ENCODE data around the gene TUG1.

Gene TUG1

DNA sequence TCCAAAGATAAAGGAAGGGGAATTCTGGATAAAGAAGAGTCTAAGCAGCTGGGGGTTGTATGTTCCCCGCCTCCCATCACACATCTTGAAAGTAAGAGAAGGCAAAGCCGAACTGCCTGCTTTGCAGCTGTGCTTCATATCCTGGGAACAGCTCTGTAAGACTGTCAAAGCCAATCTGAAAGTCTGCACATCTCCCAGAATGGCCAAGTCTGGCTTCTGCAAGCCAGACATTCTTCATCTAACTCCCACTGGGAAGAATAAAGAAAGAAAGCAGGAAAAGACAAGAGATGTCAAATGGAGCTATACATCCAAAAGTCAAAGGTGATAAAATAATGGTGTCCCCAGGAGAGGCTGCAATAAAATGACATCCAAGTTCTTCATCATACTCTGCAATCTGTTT, 15.9 kb upstream of the TUG1 start:
- no peaks in the 10 kb centered on the region for H3K4me1 ChIP-seq (ENCODE audit: insufficient read depth, low read length, severe bottlenecking)
- no peaks in the 10 kb centered on the region for H3K9me3 ChIP-seq (ENCODE audit: low read length)
- no peaks in the 10 kb centered on the region for H3K79me2 ChIP-seq (ENCODE audit: insufficient read depth, low read length)
- H3K9me2 ChIP-seq (ENCODE audit: low read depth, low read length): no peaks in the 10 kb centered on the region
- H3K9ac ChIP-seq (ENCODE audit: low read length): no peak overlapping the region
- peaks cover 69% of the 10 kb centered on the region for H3K36me3 ChIP-seq (ENCODE audit: insufficient read depth, low read length)
- no peak overlapping the region for H3K4me3 ChIP-seq (ENCODE audit: low read depth, low read length, poor library complexity, severe bottlenecking)
- TF ChIP-seq EZH2 (IDR thresholded peaks at IDR 0.05; ENCODE audit: borderline replicate concordance, low read length): no peak
- TF ChIP-seq, protein P1, sequence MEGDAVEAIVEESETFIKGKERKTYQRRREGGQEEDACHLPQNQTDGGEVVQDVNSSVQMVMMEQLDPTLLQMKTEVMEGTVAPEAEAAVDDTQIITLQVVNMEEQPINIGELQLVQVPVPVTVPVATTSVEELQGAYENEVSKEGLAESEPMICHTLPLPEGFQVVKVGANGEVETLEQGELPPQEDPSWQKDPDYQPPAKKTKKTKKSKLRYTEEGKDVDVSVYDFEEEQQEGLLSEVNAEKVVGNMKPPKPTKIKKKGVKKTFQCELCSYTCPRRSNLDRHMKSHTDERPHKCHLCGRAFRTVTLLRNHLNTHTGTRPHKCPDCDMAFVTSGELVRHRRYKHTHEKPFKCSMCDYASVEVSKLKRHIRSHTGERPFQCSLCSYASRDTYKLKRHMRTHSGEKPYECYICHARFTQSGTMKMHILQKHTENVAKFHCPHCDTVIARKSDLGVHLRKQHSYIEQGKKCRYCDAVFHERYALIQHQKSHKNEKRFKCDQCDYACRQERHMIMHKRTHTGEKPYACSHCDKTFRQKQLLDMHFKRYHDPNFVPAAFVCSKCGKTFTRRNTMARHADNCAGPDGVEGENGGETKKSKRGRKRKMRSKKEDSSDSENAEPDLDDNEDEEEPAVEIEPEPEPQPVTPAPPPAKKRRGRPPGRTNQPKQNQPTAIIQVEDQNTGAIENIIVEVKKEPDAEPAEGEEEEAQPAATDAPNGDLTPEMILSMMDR (IDR thresholded peaks at IDR 0.05; ENCODE audit: low read length): no peak
- H4K20me1 ChIP-seq (ENCODE audit: insufficient read depth, low read length): no peaks in the 10 kb centered on the region
- no peak overlapping the region for H2AFZ ChIP-seq (ENCODE audit: low read length)
- no peaks in the 10 kb centered on the region for H3K27me3 ChIP-seq (ENCODE audit: insufficient read depth, low read length)
- H3K27ac ChIP-seq (ENCODE audit: low read depth, low read length, poor library complexity, severe bottlenecking): no peak overlapping the region
- no peaks in the 10 kb centered on the region for H3F3A ChIP-seq (ENCODE audit: insufficient read depth, low read length)
- no peak overlapping the region for H3K4me2 ChIP-seq (ENCODE audit: low read length)

- H3K36me3 ChIP-seq (ENCODE audit: insufficient read depth, low read length): peaks cover 55% of the 10 kb centered on the region; the same call in 1 of the 2 replicates
- no peak overlapping the region for H3K4me2 ChIP-seq (ENCODE audit: low read length)
- TF ChIP-seq, protein P1 (IDR thresholded peaks at IDR 0.05; ENCODE audit: low read length): no peak
- TF ChIP-seq EZH2 (IDR thresholded peaks at IDR 0.05; ENCODE audit: borderline replicate concordance, low read length): no peak
- no peaks in the 10 kb centered on the region for H3F3A ChIP-seq (ENCODE audit: insufficient read depth, low read length)
- H2AFZ ChIP-seq (ENCODE audit: low read length): no peak overlapping the region
- no peaks in the 10 kb centered on the region for H4K20me1 ChIP-seq (ENCODE audit: insufficient read depth, low read length)
- H3K4me3 ChIP-seq (ENCODE audit: low read depth, low read length, poor library complexity, severe bottlenecking): no peak overlapping the region
- no peaks in the 10 kb centered on the region for H3K9me3 ChIP-seq (ENCODE audit: low read length)
- H3K27ac ChIP-seq (ENCODE audit: low read depth, low read length, poor library complexity, severe bottlenecking): no peak overlapping the region
- H3K4me1 ChIP-seq (ENCODE audit: insufficient read depth, low read length, severe bottlenecking): no peaks in the 10 kb centered on the region
- H3K9ac ChIP-seq (ENCODE audit: low read length): no peak overlapping the region
- no peaks in the 10 kb centered on the region for H3K9me2 ChIP-seq (ENCODE audit: low read depth, low read length)
- no peaks in the 10 kb centered on the region for H3K27me3 ChIP-seq (ENCODE audit: insufficient read depth, low read length)
- H3K79me2 ChIP-seq (ENCODE audit: insufficient read depth, low read length): no peaks in the 10 kb centered on the region
These were observed 13.9 kb upstream of the TUG1 start for GRCh38 chr22:30955153-30955552.

- H2AFZ ChIP-seq (ENCODE audit: low read length): no peak overlapping the region
- no peak overlapping the region; the same call in 1 of the 2 replicates for H3K4me2 ChIP-seq (ENCODE audit: low read length)
- H3K4me3 ChIP-seq (ENCODE audit: low read depth, low read length, poor library complexity, severe bottlenecking): no peak overlapping the region
- H3K9ac ChIP-seq (ENCODE audit: low read length): no peak overlapping the region
- H3K27me3 ChIP-seq (ENCODE audit: insufficient read depth, low read length): no peaks in the 10 kb centered on the region
- TF ChIP-seq EZH2 (IDR thresholded peaks at IDR 0.05; ENCODE audit: borderline replicate concordance, low read length): no peak
- TF ChIP-seq, protein P1 (IDR thresholded peaks at IDR 0.05; ENCODE audit: low read length): no peak
- H3K27ac ChIP-seq (ENCODE audit: low read depth, low read length, poor library complexity, severe bottlenecking): no peak overlapping the region
- no peaks in the 10 kb centered on the region for H3F3A ChIP-seq (ENCODE audit: insufficient read depth, low read length)
- no peaks in the 10 kb centered on the region for H4K20me1 ChIP-seq (ENCODE audit: insufficient read depth, low read length)
- H3K36me3 ChIP-seq (ENCODE audit: insufficient read depth, low read length): peaks cover 32% of the 10 kb centered on the region
- H3K9me2 ChIP-seq (ENCODE audit: low read depth, low read length): no peaks in the 10 kb centered on the region
- H3K4me1 ChIP-seq (ENCODE audit: insufficient read depth, low read length, severe bottlenecking): peaks cover 13% of the 10 kb centered on the region
- peaks cover 5% of the 10 kb centered on the region for H3K79me2 ChIP-seq (ENCODE audit: insufficient read depth, low read length)
- peaks cover 20% of the 10 kb centered on the region for H3K9me3 ChIP-seq (ENCODE audit: low read length)
These were observed 4.2 kb upstream of the TUG1 start for GRCh38 chr22:30964858-30965257.

Data from OCI-LY1 (cell line).